H1 (cell line): ENCODE data around the gene RPS27A.

Experiments
- CTCF ChIP-seq, 3 experiments: IDR thresholded peaks; 1 replicate in 2 of 3; 2 replicates in 1 of 3; pipeline versions ENCODE4 v1.5.1 to v1.6.1; 2011; ENCODE audit warnings: low read length in 3 of 3, mild to moderate bottlenecking in 3 of 3, inconsistent platforms in 2 of 3, low read depth in 1 of 3, moderate library complexity in 1 of 3; ENCODE audit not compliant: insufficient read depth in 1 of 3; ENCODE audit errors: control extremely low read depth in 1 of 3
- KDM5A ChIP-seq: fragments of 200-600 bp; IDR thresholded peaks from 2 replicates; pipeline ENCODE4 v1.7.1; 2012; ENCODE audit warnings: mild to moderate bottlenecking, low read length, inconsistent platforms, mixed read lengths
- SIRT6 ChIP-seq: IDR thresholded peaks from one replicate; pipeline ENCODE4 v1.7.1; 2012; ENCODE audit warnings: low read length, inconsistent platforms

DNA sequence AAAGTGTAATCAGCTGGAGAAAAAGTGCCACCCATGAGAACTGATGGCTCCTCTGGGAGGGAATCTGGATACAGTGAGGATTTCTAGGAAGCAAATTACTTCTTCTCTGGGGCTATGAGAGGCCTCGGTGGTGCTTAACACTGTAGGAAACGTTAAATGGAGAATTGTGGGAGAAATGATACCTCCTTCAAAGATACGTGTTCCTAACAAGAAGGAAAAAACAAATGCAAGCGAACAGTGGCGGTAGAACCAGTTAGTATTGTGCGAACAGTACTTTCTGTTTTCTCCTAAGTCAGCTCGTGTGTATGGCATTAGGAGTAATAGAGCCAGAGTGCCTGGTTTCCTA, 37.1 kb downstream of the RPS27A start:
- TF ChIP-seq CTCF (IDR thresholded peaks at IDR 0.05; ENCODE audit: control extremely low read depth in 1 of 3, insufficient read depth in 1 of 3, low read depth in 1 of 3, low read length in 3 of 3): no peak
- TF ChIP-seq KDM5A: no peak
- TF ChIP-seq SIRT6: no peak
